ENCODE measurements around the gene CAPN14.

CAPN14 gene

DNA sequence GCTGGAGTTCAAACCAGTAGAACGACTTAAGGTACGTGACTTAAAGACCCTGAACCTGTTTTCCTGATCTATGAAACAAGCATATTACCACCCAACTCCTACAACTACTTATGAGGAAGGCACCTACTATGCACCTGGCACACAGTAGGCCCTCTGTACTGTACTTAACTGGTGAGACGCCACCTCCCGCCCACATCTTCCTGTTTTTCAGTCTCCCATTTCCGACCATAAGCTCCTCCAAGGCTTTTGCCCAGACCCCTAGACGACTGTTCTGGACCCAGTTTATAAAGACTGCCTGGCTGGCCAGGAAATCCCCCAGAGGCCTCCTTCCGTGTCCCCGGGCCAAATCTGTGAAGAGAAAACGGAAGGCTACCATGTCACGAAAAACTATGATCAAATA lies 80.6 kb downstream of the CAPN14 start:
- no peak overlapping the region for H3K27ac ChIP-seq (ENCODE audit: insufficient read depth, low read depth, low read length, poor library complexity, severe bottlenecking)
- H3K4me3 ChIP-seq (ENCODE audit: insufficient read depth, low read depth, low read length), result no peak overlapping the region
- no peaks in the 10 kb centered on the region for H3K9me3 ChIP-seq (ENCODE audit: control insufficient read depth, low read length)
- H3K27me3 ChIP-seq (ENCODE audit: control insufficient read depth, insufficient read depth, low read length, poor library complexity, severe bottlenecking), result peaks cover 61% of the 10 kb centered on the region
- H3K4me1 ChIP-seq (ENCODE audit: control insufficient read depth, insufficient read depth, low read length), result peaks cover 3% of the 10 kb centered on the region
- no peaks in the 10 kb centered on the region for H3K36me3 ChIP-seq (ENCODE audit: control insufficient read depth, insufficient read depth, low read length)
- 80 to 81% methylated on average over 10 of the region's 10 CpGs for WGBS, 2 experiments

DNA sequence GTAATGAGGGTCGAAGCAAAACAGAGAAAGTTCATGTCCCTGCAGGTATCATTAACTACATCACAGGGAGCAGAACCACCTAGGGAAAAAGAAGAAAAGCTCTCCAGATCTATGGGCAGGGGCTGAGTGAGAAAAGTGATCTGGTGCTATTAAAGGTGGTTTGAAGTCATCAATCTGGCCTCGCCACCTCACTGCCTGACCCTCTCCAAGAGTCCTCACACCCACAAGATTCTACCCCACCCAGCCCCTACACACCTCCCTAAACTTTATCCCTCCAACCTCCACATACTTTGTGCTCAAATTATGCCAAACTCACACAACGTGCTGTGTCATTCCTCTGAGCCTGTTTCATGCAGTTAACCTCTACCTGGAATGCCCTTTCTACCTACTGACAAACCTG lies 81.3 kb downstream of the CAPN14 start:
- no peaks in the 10 kb centered on the region for H3K36me3 ChIP-seq (ENCODE audit: control insufficient read depth, insufficient read depth, low read length)
- H3K27me3 ChIP-seq (ENCODE audit: control insufficient read depth, insufficient read depth, low read length, poor library complexity, severe bottlenecking), result peaks cover 61% of the 10 kb centered on the region
- peaks cover 7% of the 10 kb centered on the region for H3K4me1 ChIP-seq (ENCODE audit: control insufficient read depth, insufficient read depth, low read length)
- no peaks in the 10 kb centered on the region for H3K9me3 ChIP-seq (ENCODE audit: control insufficient read depth, low read length)
- no peak overlapping the region for H3K4me3 ChIP-seq (ENCODE audit: insufficient read depth, low read depth, low read length)
- WGBS, 2 experiments, result 84 to 86% methylated on average over 3 of the region's 3 CpGs
- H3K27ac ChIP-seq (ENCODE audit: insufficient read depth, low read depth, low read length, poor library complexity, severe bottlenecking), result no peak overlapping the region

DNA sequence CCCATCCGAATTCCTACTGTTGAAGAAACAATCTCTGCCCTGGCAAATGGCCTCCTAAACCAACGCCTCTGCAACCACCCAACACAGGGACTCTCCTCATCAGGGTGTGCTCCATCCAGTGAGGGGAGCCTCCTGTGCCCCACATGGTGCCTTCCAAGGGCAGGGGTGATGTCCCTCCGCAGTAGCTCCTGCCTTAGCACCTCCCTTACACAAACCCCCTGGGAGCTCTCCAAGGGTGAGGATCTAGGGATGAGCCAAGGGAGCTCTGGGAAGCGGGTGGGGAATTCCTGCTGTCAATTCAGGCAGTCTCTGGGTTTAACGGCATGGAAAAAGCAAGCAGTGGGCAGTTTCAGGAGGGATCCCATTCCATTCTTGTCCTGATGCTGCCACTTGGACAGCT lies 82.8 kb downstream of the CAPN14 start:
- Histone ChIP-seq H3K27ac (ENCODE audit: insufficient read depth, low read depth, low read length, poor library complexity, severe bottlenecking) (no peak overlapping the region), H3K4me1 (ENCODE audit: control insufficient read depth, insufficient read depth, low read length) (peaks cover 11% of the 10 kb centered on the region), H3K27me3 (ENCODE audit: control insufficient read depth, insufficient read depth, low read length, poor library complexity, severe bottlenecking) (peaks cover 52% of the 10 kb centered on the region), H3K36me3 (ENCODE audit: control insufficient read depth, insufficient read depth, low read length) (no peaks in the 10 kb centered on the region), H3K4me3 (ENCODE audit: insufficient read depth, low read depth, low read length) (no peak overlapping the region), H3K9me3 (ENCODE audit: control insufficient read depth, low read length) (no peaks in the 10 kb centered on the region)
- 89 to 92% methylated on average over 5 of the region's 5 CpGs for WGBS, 2 experiments

DNA sequence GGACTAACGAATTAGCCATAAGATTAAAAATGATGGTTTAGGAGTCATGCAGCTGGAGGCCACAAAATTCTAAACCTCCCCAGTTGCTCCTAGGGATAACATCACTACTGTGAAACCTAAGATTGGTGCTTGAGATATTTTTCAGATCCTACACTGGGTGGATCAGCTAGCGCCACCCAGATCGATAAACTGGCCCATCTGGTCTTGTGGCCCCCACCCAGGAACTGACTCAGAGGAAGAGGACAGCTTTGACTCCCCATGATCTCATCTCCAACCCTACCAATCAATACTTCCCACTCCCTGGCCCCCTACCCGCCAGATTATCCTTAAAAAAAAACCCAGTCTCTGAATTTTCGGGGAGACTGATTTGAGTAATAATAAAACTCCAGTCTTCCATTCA lies 84.5 kb downstream of the CAPN14 start:
- Histone ChIP-seq H3K4me1 (ENCODE audit: control insufficient read depth, insufficient read depth, low read length) (peaks cover 11% of the 10 kb centered on the region), H3K27ac (ENCODE audit: insufficient read depth, low read depth, low read length, poor library complexity, severe bottlenecking) (no peak overlapping the region), H3K36me3 (ENCODE audit: control insufficient read depth, insufficient read depth, low read length) (no peaks in the 10 kb centered on the region), H3K9me3 (ENCODE audit: control insufficient read depth, low read length) (no peaks in the 10 kb centered on the region), H3K27me3 (ENCODE audit: control insufficient read depth, insufficient read depth, low read length, poor library complexity, severe bottlenecking) (peaks cover 35% of the 10 kb centered on the region), H3K4me3 (ENCODE audit: insufficient read depth, low read depth, low read length) (no peak overlapping the region)
- WGBS, 2 experiments, result 93 to 95% methylated on average over 5 of the region's 5 CpGs

DNA sequence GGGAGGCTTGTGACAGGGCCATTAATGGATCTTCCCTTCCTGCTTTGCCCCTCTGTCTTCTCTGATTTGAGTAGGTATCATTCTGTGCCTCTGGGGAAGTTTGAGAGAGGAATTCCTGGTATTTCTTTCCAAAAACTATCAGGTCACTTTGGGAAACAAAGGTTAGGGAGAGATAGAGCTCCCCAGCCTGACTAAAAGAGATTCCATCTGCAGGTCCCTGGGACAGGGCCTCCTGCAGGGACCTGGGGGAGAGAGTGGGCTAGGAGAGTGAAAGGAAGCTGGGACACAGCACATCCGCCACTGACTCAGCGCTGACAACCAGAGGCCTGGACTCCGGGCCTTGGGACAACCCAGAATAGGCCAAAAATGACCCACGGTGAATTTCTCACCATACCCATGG lies 85.4 kb downstream of the CAPN14 start:
- Histone ChIP-seq H3K27me3 (ENCODE audit: control insufficient read depth, insufficient read depth, low read length, poor library complexity, severe bottlenecking) (peaks cover 26% of the 10 kb centered on the region), H3K36me3 (ENCODE audit: control insufficient read depth, insufficient read depth, low read length) (no peaks in the 10 kb centered on the region), H3K27ac (ENCODE audit: insufficient read depth, low read depth, low read length, poor library complexity, severe bottlenecking) (no peak overlapping the region), H3K9me3 (ENCODE audit: control insufficient read depth, low read length) (no peaks in the 10 kb centered on the region), H3K4me1 (ENCODE audit: control insufficient read depth, insufficient read depth, low read length) (peaks cover 11% of the 10 kb centered on the region), H3K4me3 (ENCODE audit: insufficient read depth, low read depth, low read length) (no peak overlapping the region)
- WGBS, 2 experiments, result 55 to 64% methylated on average over 4 of the region's 4 CpGs

GRCh38 chr2:31129375-31130171 lies 87.7 kb downstream of the CAPN14 start:
- Histone ChIP-seq H3K9me3 (ENCODE audit: control insufficient read depth, low read length) (no peaks in the 10 kb centered on the region), H3K4me1 (ENCODE audit: control insufficient read depth, insufficient read depth, low read length) (peaks cover 11% of the 10 kb centered on the region), H3K36me3 (ENCODE audit: control insufficient read depth, insufficient read depth, low read length) (no peaks in the 10 kb centered on the region), H3K27me3 (ENCODE audit: control insufficient read depth, insufficient read depth, low read length, poor library complexity, severe bottlenecking) (peaks cover 4% of the 10 kb centered on the region), H3K4me3 (ENCODE audit: insufficient read depth, low read depth, low read length) (no peak overlapping the region), H3K27ac (ENCODE audit: insufficient read depth, low read depth, low read length, poor library complexity, severe bottlenecking) (no peak overlapping the region)
- WGBS, 2 experiments, result 72 to 74% methylated on average over 6 of the region's 6 CpGs

GRCh38 chr2:31127931-31128330 lies 89.4 kb downstream of the CAPN14 start:
- Histone ChIP-seq H3K36me3 (ENCODE audit: control insufficient read depth, insufficient read depth, low read length) (no peaks in the 10 kb centered on the region), H3K4me3 (ENCODE audit: insufficient read depth, low read depth, low read length) (no peak overlapping the region), H3K27ac (ENCODE audit: insufficient read depth, low read depth, low read length, poor library complexity, severe bottlenecking) (no peak overlapping the region), H3K27me3 (ENCODE audit: control insufficient read depth, insufficient read depth, low read length, poor library complexity, severe bottlenecking) (no peaks in the 10 kb centered on the region), H3K9me3 (ENCODE audit: control insufficient read depth, low read length) (no peaks in the 10 kb centered on the region), H3K4me1 (ENCODE audit: control insufficient read depth, insufficient read depth, low read length) (peaks cover 11% of the 10 kb centered on the region)
- WGBS, 2 experiments, result 89 to 97% methylated on average over 3 of the region's 3 CpGs

DNA sequence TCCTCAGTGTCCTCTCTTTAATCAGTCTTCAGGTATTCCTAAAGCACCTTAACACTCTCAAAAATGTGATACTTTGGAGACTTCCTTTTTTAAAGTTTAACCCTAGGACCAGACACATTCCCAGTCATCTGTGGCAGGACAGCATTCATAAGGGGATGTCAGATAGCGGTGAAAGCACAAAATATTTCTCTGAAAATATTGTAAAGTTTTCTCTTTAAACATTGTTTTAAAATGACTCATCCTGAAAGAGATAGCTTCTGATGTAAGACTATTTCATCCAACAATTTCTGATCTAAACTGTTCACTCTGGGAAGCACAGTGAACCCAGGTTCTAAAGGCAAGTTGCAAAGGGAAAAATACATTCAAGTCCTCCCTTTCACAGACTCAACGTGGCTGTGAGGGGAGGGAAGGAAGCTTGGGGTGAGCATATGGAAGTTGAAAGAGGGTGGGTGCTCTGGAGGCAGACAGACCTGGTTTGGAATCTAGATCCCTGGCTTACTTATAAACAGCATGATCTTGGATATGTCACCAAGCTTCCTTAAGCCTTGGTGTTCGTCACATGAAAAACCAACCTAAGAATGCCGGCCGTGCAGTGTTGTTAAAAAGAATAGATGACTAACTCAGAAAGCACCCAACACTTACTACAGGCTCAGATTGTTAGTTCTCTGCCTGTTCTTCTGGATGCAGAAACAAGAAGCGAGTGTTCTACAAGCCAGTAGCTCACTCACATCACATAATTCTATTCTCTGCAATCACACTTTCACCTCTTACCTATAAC lies 91.2 kb downstream of the CAPN14 start:
- peaks cover 4% of the 10 kb centered on the region for H3K4me1 ChIP-seq (ENCODE audit: control insufficient read depth, insufficient read depth, low read length)
- H3K27ac ChIP-seq (ENCODE audit: insufficient read depth, low read depth, low read length, poor library complexity, severe bottlenecking), result no peak overlapping the region
- no peaks in the 10 kb centered on the region for H3K36me3 ChIP-seq (ENCODE audit: control insufficient read depth, insufficient read depth, low read length)
- 87% methylated on average over 5 to 6 of the region's 6 CpGs for WGBS, 2 experiments
- H3K27me3 ChIP-seq (ENCODE audit: control insufficient read depth, insufficient read depth, low read length, poor library complexity, severe bottlenecking), result no peaks in the 10 kb centered on the region
- no peak overlapping the region for H3K4me3 ChIP-seq (ENCODE audit: insufficient read depth, low read depth, low read length)
- no peaks in the 10 kb centered on the region for H3K9me3 ChIP-seq (ENCODE audit: control insufficient read depth, low read length)

DNA sequence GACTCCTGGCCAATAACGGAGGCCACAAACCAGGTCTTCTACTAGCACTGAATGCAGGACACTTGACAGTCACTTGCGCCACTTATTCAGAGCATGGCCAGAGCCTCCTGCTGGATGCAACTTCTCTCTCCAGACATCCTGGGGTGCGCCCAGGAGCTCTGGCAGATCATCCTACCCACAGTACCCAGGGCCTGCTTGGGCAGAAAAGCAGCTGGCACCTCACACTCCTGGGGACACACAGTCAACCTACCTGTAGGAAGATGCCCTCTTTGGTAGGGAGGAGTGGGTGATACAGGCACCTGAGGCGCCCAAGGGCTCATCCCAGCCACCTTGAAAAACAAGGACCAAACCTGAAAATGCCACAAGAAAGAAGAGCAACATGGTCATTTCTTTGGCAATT lies 92.4 kb downstream of the CAPN14 start:
- Histone ChIP-seq H3K27ac (ENCODE audit: insufficient read depth, low read depth, low read length, poor library complexity, severe bottlenecking) (no peak overlapping the region), H3K4me1 (ENCODE audit: control insufficient read depth, insufficient read depth, low read length) (peaks cover 4% of the 10 kb centered on the region), H3K4me3 (ENCODE audit: insufficient read depth, low read depth, low read length) (no peak overlapping the region), H3K27me3 (ENCODE audit: control insufficient read depth, insufficient read depth, low read length, poor library complexity, severe bottlenecking) (no peaks in the 10 kb centered on the region), H3K9me3 (ENCODE audit: control insufficient read depth, low read length) (no peaks in the 10 kb centered on the region), H3K36me3 (ENCODE audit: control insufficient read depth, insufficient read depth, low read length) (no peaks in the 10 kb centered on the region)
- 89 to 95% methylated on average over 4 of the region's 4 CpGs for WGBS, 2 experiments
